ENCODE measurements around the gene NSRP1. TPM values are rescaled to one million over a fixed set of nuclear protein-coding genes. Genes with fewer than 3 reads are reported as not detected.
A peak's percentile ranks its signal among the peaks of the same experiment; 100 is the strongest.

Gene NSRP1
- total and polyA plus RNA-seq, 2 of the 13 experiments (the other 11 are each of a cell fraction or from before 2014, with no cell fraction given) = 7.0 to 14.3 TPM

DNA sequence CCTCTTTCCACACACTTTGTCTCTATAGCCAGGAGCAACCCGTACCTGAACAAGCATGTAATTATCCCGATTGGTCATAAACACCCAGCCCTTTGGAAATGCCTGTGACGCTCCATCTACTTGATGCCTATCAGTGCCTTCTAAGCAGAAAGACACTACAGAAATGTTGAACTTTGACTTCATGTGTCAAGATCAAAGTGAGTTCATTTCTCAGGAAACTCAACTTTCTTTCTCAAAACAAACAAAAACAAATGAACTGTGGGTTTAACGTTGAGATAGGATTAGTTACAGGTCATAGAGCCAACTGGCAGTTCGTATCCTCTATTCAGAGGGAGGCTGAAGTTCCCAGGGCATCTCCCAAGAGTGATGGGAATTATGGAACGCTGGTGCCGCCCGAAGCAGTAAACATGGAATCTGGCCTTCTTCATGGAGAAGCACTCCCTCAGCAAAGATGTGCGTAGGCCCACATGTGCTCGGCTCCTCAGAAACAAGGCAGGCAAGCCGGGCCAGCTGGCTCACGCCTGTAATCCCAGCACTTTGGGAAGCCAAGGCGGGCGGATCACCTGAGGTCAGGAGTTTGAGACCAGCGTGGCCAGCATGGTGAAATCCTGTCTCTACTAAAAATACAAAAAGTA lies 109.4 kb downstream of the NSRP1 start (continued):
- no peak for TF ChIP-seq CCAR2 (optimal IDR thresholded peaks at IDR 0.05; ENCODE audit: low read depth, low read length)
- TF ChIP-seq NFE2L1 (CRISPR knock-in tag; IDR thresholded peaks at IDR 0.05; ENCODE audit: borderline replicate concordance) = no peak
- TF ChIP-seq, protein P1, sequence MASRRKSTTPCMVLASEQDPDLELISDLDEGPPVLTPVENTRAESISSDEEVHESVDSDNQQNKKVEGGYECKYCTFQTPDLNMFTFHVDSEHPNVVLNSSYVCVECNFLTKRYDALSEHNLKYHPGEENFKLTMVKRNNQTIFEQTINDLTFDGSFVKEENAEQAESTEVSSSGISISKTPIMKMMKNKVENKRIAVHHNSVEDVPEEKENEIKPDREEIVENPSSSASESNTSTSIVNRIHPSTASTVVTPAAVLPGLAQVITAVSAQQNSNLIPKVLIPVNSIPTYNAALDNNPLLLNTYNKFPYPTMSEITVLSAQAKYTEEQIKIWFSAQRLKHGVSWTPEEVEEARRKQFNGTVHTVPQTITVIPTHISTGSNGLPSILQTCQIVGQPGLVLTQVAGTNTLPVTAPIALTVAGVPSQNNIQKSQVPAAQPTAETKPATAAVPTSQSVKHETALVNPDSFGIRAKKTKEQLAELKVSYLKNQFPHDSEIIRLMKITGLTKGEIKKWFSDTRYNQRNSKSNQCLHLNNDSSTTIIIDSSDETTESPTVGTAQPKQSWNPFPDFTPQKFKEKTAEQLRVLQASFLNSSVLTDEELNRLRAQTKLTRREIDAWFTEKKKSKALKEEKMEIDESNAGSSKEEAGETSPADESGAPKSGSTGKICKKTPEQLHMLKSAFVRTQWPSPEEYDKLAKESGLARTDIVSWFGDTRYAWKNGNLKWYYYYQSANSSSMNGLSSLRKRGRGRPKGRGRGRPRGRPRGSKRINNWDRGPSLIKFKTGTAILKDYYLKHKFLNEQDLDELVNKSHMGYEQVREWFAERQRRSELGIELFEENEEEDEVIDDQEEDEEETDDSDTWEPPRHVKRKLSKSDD (CRISPR knock-in tag; IDR thresholded peaks at IDR 0.05; ENCODE audit: low read depth) = no peak
- peak; percentile 70 for TF ChIP-seq POLR2G (IDR thresholded peaks at IDR 0.05; ENCODE audit: low read depth, low read length)
- no peak for TF ChIP-seq ZNF225 (CRISPR knock-in tag; IDR thresholded peaks at IDR 0.05)
- TF ChIP-seq ZNF34 (CRISPR knock-in tag; IDR thresholded peaks at IDR 0.05; ENCODE audit: borderline replicate concordance) = no peak
- TF ChIP-seq DNMT1 (CRISPR knock-in tag; IDR thresholded peaks at IDR 0.05) = no peak
- TF ChIP-seq, protein P2, sequence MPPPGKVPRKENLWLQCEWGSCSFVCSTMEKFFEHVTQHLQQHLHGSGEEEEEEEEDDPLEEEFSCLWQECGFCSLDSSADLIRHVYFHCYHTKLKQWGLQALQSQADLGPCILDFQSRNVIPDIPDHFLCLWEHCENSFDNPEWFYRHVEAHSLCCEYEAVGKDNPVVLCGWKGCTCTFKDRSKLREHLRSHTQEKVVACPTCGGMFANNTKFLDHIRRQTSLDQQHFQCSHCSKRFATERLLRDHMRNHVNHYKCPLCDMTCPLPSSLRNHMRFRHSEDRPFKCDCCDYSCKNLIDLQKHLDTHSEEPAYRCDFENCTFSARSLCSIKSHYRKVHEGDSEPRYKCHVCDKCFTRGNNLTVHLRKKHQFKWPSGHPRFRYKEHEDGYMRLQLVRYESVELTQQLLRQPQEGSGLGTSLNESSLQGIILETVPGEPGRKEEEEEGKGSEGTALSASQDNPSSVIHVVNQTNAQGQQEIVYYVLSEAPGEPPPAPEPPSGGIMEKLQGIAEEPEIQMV (CRISPR knock-in tag; IDR thresholded peaks at IDR 0.05; ENCODE audit: low read depth) = no peak
- no peak for TF ChIP-seq ZEB1 (IDR thresholded peaks at IDR 0.05; ENCODE audit: insufficient replicate concordance, low read depth)
- TF ChIP-seq HCFC1 (IDR thresholded peaks at IDR 0.05; ENCODE audit: low read depth, low read length) = no peak
- TF ChIP-seq, protein P3, sequence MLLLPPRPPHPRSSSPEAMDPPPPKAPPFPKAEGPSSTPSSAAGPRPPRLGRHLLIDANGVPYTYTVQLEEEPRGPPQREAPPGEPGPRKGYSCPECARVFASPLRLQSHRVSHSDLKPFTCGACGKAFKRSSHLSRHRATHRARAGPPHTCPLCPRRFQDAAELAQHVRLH (CRISPR knock-in tag; IDR thresholded peaks at IDR 0.05; ENCODE audit: borderline replicate concordance, low read depth) = no peak
- TF ChIP-seq, protein P4, sequence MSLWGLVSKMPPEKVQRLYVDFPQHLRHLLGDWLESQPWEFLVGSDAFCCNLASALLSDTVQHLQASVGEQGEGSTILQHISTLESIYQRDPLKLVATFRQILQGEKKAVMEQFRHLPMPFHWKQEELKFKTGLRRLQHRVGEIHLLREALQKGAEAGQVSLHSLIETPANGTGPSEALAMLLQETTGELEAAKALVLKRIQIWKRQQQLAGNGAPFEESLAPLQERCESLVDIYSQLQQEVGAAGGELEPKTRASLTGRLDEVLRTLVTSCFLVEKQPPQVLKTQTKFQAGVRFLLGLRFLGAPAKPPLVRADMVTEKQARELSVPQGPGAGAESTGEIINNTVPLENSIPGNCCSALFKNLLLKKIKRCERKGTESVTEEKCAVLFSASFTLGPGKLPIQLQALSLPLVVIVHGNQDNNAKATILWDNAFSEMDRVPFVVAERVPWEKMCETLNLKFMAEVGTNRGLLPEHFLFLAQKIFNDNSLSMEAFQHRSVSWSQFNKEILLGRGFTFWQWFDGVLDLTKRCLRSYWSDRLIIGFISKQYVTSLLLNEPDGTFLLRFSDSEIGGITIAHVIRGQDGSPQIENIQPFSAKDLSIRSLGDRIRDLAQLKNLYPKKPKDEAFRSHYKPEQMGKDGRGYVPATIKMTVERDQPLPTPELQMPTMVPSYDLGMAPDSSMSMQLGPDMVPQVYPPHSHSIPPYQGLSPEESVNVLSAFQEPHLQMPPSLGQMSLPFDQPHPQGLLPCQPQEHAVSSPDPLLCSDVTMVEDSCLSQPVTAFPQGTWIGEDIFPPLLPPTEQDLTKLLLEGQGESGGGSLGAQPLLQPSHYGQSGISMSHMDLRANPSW (CRISPR knock-in tag; IDR thresholded peaks at IDR 0.05; ENCODE audit: borderline replicate concordance) = 0 out of 2 replicates have a peak, but pooled peaks have one; percentile 50
- TF ChIP-seq, protein P5, sequence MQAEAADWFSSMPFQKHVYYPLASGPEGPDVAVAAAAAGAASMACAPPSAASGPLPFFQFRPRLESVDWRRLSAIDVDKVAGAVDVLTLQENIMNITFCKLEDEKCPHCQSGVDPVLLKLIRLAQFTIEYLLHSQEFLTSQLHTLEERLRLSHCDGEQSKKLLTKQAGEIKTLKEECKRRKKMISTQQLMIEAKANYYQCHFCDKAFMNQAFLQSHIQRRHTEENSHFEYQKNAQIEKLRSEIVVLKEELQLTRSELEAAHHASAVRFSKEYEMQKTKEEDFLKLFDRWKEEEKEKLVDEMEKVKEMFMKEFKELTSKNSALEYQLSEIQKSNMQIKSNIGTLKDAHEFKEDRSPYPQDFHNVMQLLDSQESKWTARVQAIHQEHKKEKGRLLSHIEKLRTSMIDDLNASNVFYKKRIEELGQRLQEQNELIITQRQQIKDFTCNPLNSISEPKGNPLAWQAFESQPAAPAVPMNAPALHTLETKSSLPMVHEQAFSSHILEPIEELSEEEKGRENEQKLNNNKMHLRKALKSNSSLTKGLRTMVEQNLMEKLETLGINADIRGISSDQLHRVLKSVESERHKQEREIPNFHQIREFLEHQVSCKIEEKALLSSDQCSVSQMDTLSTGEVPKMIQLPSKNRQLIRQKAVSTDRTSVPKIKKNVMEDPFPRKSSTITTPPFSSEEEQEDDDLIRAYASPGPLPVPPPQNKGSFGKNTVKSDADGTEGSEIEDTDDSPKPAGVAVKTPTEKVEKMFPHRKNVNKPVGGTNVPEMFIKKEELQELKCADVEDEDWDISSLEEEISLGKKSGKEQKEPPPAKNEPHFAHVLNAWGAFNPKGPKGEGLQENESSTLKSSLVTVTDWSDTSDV (CRISPR knock-in tag; IDR thresholded peaks at IDR 0.05) = no peak
- no peak for TF ChIP-seq YEATS2 (CRISPR knock-in tag; IDR thresholded peaks at IDR 0.05; ENCODE audit: borderline replicate concordance)
- TF ChIP-seq, protein P6, sequence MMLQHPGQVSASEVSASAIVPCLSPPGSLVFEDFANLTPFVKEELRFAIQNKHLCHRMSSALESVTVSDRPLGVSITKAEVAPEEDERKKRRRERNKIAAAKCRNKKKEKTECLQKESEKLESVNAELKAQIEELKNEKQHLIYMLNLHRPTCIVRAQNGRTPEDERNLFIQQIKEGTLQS (CRISPR knock-in tag; IDR thresholded peaks at IDR 0.05) = no peak
- no peak for TF ChIP-seq ZNF3 (CRISPR knock-in tag; IDR thresholded peaks at IDR 0.05)

Measured in HepG2 (cell line).